KMS-11 (cell line): ENCODE results near the gene PELI3.

ENCODE experiments used
- H2AFZ ChIP-seq: fragments of 200-600 bp; sonication (generic); 2 replicates; pipeline ENCODE4 v1.6.1; 2016; ENCODE audit warnings: antibody characterized with exemption, mixed run types, low read depth
- H3K27ac ChIP-seq: fragments of 200-600 bp; sonication (generic); 2 replicates; pipeline ENCODE4 v1.6.1; 2016; ENCODE audit warnings: mild to moderate bottlenecking, mixed run types
- H3K27me3 ChIP-seq: fragments of 200-600 bp; sonication (generic); 2 replicates; pipeline ENCODE4 v1.6.1; 2017; ENCODE audit warnings: mild to moderate bottlenecking, low read depth, mixed run types, moderate library complexity; ENCODE audit not compliant: insufficient read depth
- H3K36me3 ChIP-seq: fragments of 200-600 bp; sonication (generic); 2 replicates; pipeline ENCODE4 v1.6.1; 2017; ENCODE audit warnings: mild to moderate bottlenecking, mixed run types; ENCODE audit not compliant: insufficient read depth
- H3K4me1 ChIP-seq: fragments of 200-600 bp; sonication (generic); 2 replicates; pipeline ENCODE4 v1.6.1; 2016; ENCODE audit warnings: mild to moderate bottlenecking, low read depth, mixed run types; ENCODE audit not compliant: poor library complexity, severe bottlenecking
- H3K4me2 ChIP-seq: fragments of 200-600 bp; sonication (generic); 2 replicates; pipeline ENCODE4 v1.7.0; 2016; ENCODE audit warnings: mild to moderate bottlenecking, mixed run types
- H3K4me3 ChIP-seq: fragments of 200-600 bp; sonication (generic); IDR thresholded peaks from 2 replicates; pipeline ENCODE4 v1.6.1; 2017; ENCODE audit warnings: low read depth, low read length, mixed read lengths; ENCODE audit not compliant: insufficient read depth
- H3K79me2 ChIP-seq: fragments of 200-600 bp; sonication (generic); 2 replicates; pipeline ENCODE4 v1.6.1; 2016; ENCODE audit warnings: low read depth, mixed run types; ENCODE audit not compliant: insufficient read depth
- H3K9ac ChIP-seq: fragments of 200-600 bp; sonication (generic); 2 replicates; pipeline ENCODE4 v1.6.1; 2016; ENCODE audit warnings: mild to moderate bottlenecking, mixed run types
- H4K20me1 ChIP-seq: fragments of 200-600 bp; sonication (generic); 2 replicates; pipeline ENCODE4 v1.6.1; 2016; ENCODE audit warnings: mild to moderate bottlenecking, mixed run types; ENCODE audit not compliant: insufficient read depth
- TF ChIP-seq, protein P1 (sequence below): fragments of 200-600 bp; sonication (generic); conservative IDR thresholded peaks from 2 replicates; pipeline ENCODE4 v1.6.1; 2017; ENCODE audit warnings: low read depth, mild to moderate bottlenecking, antibody characterized with exemption, low read length, moderate library complexity, mixed read lengths

The PELI3 gene

DNA sequence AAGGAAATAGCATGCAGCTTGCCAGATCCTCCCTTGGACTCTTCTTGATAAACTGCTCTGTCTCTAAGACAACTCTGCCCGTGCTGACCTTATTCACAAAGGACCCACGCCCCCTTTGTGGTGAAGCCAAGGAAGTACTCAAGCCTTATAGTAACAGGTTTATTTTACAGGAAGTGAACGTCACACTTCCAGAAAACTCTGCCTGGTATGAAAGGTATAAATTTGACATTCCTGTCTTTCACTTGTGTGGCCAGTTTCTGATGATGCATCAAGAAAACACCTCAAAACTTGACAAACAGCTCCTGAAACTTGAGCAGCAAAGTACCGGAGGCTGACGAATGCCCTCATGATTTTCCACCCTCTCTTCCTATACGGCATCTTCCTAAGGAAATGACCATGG is 12.5 kb upstream of the PELI3 start:
- H3K27me3 ChIP-seq: peaks cover 16% of the 10 kb centered on the region; the same call in 1 of the 2 replicates
- no peaks in the 10 kb centered on the region for H3K79me2 ChIP-seq
- no peak overlapping the region for H3K4me2 ChIP-seq
- H3K27ac ChIP-seq: no peak overlapping the region
- H2AFZ ChIP-seq: no peak overlapping the region
- no peak overlapping the region for H3K9ac ChIP-seq
- no peaks in the 10 kb centered on the region for H4K20me1 ChIP-seq
- TF ChIP-seq, protein P1, sequence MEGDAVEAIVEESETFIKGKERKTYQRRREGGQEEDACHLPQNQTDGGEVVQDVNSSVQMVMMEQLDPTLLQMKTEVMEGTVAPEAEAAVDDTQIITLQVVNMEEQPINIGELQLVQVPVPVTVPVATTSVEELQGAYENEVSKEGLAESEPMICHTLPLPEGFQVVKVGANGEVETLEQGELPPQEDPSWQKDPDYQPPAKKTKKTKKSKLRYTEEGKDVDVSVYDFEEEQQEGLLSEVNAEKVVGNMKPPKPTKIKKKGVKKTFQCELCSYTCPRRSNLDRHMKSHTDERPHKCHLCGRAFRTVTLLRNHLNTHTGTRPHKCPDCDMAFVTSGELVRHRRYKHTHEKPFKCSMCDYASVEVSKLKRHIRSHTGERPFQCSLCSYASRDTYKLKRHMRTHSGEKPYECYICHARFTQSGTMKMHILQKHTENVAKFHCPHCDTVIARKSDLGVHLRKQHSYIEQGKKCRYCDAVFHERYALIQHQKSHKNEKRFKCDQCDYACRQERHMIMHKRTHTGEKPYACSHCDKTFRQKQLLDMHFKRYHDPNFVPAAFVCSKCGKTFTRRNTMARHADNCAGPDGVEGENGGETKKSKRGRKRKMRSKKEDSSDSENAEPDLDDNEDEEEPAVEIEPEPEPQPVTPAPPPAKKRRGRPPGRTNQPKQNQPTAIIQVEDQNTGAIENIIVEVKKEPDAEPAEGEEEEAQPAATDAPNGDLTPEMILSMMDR: no peak
- H3K4me1 ChIP-seq: peaks cover 6% of the 10 kb centered on the region
- H3K36me3 ChIP-seq: no peaks in the 10 kb centered on the region
- no peak overlapping the region for H3K4me3 ChIP-seq

DNA sequence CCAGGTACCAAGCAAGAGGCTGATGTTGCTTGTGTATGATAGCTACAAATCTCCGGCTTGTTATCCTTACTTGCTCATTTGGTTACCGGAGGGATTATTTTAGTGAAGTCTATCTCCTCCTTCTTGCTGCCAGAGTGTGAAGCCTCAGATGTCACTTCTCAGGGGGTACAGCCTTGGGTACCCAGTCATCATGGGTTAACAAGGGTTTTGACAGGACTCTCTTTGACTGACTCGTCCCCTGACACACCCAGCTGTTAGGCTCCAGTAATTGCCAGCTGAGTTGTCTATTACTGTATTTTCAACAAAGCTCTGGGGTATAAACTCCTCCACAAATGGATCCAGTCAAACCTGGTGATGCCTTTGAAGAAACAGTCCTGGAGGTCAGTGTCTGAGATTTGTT is 11.9 kb upstream of the PELI3 start:
- Histone ChIP-seq H2AFZ (no peak overlapping the region), H3K4me1 (peaks cover 11% of the 10 kb centered on the region), H3K36me3 (no peaks in the 10 kb centered on the region), H3K27me3 (peaks cover 16% of the 10 kb centered on the region; the same call in 1 of the 2 replicates), H3K4me2 (no peak overlapping the region), H3K79me2 (no peaks in the 10 kb centered on the region), H3K27ac (no peak overlapping the region), H3K4me3 (no peak overlapping the region), H3K9ac (no peak overlapping the region), H4K20me1 (no peaks in the 10 kb centered on the region)
- TF ChIP-seq, protein P1: no peak

DNA sequence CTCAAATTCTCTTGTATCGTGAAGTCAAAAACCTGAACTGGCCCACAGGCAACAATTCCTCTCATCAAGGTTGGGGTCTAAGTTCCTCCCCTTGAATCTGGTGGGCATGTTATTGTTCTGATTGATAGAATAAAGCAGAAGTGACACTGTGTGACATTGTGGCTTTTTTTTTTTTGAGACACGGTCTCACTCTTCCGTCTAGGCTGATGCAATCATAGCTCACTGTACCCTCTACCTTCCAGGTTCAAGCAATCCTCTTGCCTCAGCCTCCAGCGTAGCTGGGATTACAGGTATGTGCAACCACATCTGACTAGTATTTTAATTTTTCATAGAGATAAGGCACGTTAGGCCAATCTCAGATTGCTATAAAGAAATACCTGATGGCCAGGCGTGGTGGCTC is 8.9 kb upstream of the PELI3 start:
- H3K27me3 ChIP-seq: peaks cover 10% of the 10 kb centered on the region; the same call in 1 of the 2 replicates
- no peaks in the 10 kb centered on the region for H3K36me3 ChIP-seq
- no peaks in the 10 kb centered on the region for H4K20me1 ChIP-seq
- H3K4me3 ChIP-seq: no peak overlapping the region
- no peak overlapping the region for H3K27ac ChIP-seq
- no peaks in the 10 kb centered on the region for H3K79me2 ChIP-seq
- H2AFZ ChIP-seq: no peak overlapping the region
- H3K4me2 ChIP-seq: no peak overlapping the region
- no peak overlapping the region for H3K9ac ChIP-seq
- TF ChIP-seq, protein P1: no peak
- H3K4me1 ChIP-seq: peaks cover 11% of the 10 kb centered on the region

DNA sequence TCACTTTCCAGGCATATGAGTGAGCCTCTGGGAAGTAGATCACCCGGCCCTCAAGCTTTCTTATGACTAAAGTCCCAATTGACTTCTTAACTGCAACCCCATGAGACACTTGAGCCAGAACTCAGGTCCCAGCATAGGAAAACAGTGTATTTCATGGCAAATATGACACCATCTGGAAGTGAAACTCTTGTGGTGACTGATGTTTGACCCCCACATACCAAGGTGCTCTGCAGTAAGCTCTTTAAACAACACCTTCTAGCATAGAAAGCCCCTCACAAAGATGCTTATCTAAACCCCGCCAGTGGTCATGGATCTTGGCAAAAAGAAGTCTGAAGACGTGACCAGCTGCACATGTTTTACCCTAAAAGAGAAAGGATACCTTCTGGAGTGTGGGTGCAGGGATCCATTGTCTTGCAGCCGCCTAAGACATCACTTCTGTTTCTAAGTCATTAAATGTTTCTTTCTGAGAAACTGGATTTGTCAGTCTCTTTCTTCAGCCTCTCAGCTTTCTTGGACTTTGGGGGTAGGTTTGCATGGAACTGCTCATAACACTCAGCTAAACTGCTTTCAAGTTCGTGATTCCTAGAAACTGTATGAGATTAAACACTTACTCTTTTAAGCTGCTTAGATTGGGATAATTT is 7.4 kb upstream of the PELI3 start:
- no peaks in the 10 kb centered on the region for H3K36me3 ChIP-seq
- H3K4me2 ChIP-seq: no peak overlapping the region
- no peaks in the 10 kb centered on the region for H3K79me2 ChIP-seq
- peaks cover 9% of the 10 kb centered on the region; the same call in 1 of the 2 replicates for H3K27me3 ChIP-seq
- H3K4me1 ChIP-seq: peaks cover 11% of the 10 kb centered on the region
- H2AFZ ChIP-seq: no peak overlapping the region
- no peak overlapping the region for H3K27ac ChIP-seq
- no peak overlapping the region for H3K4me3 ChIP-seq
- H3K9ac ChIP-seq: no peak overlapping the region
- TF ChIP-seq, protein P1: no peak
- H4K20me1 ChIP-seq: no peaks in the 10 kb centered on the region
